ENCODE results near the gene FSTL4.

Gene FSTL4

GRCh38 chr5:133610489-133611356 is 1.6 kb downstream of the FSTL4 start:
- peak; percentile 54 for DNase-seq

- DNase-seq: no peak
Measured at GRCh38 chr5:133607451-133607850, 4.9 kb downstream of the FSTL4 start.

GRCh38 chr5:133606835-133607234 is 5.5 kb downstream of the FSTL4 start:
- no peak for DNase-seq

- no peak for DNase-seq
Measured at GRCh38 chr5:133605323-133605722, 7.0 kb downstream of the FSTL4 start.

- DNase-seq: no peak
Measured at GRCh38 chr5:133603711-133604110, 8.6 kb downstream of the FSTL4 start.

GRCh38 chr5:133602835-133603380 is 9.4 kb downstream of the FSTL4 start:
- DNase-seq: no peak

- no peak for DNase-seq
Measured at GRCh38 chr5:133599600-133599999, 12.7 kb downstream of the FSTL4 start.

- no peak for DNase-seq
Measured at GRCh38 chr5:133599044-133599443, 13.3 kb downstream of the FSTL4 start.

GRCh38 chr5:133596049-133596448 is 16.3 kb downstream of the FSTL4 start:
- DNase-seq: no peak

- DNase-seq: no peak
Measured at GRCh38 chr5:133595465-133595864, 16.9 kb downstream of the FSTL4 start.

GRCh38 chr5:133589286-133589685 is 23.1 kb downstream of the FSTL4 start:
- no peak for DNase-seq

GRCh38 chr5:133582971-133583370 is 29.4 kb downstream of the FSTL4 start:
- no peak for DNase-seq

GRCh38 chr5:133581918-133582317 is 30.4 kb downstream of the FSTL4 start:
- no peak for DNase-seq

GRCh38 chr5:133581348-133581747 is 31.0 kb downstream of the FSTL4 start:
- no peak for DNase-seq

GRCh38 chr5:133580618-133581017 is 31.7 kb downstream of the FSTL4 start:
- no peak for DNase-seq

- DNase-seq: no peak
Measured at GRCh38 chr5:133579766-133580165, 32.6 kb downstream of the FSTL4 start.

GRCh38 chr5:133569347-133569746 is 43.0 kb downstream of the FSTL4 start:
- DNase-seq: no peak

GRCh38 chr5:133565993-133566392 is 46.3 kb downstream of the FSTL4 start:
- DNase-seq: peak; percentile 26

- no peak for DNase-seq
Measured at GRCh38 chr5:133564921-133565565, 47.3 kb downstream of the FSTL4 start.

- DNase-seq: no peak
Measured at GRCh38 chr5:133562554-133562953, 49.8 kb downstream of the FSTL4 start.

GRCh38 chr5:133559960-133560359 is 52.4 kb downstream of the FSTL4 start:
- DNase-seq: no peak

- DNase-seq: no peak
Measured at GRCh38 chr5:133556551-133556950, 55.8 kb downstream of the FSTL4 start.

- DNase-seq: no peak
Measured at GRCh38 chr5:133554279-133554678, 58.1 kb downstream of the FSTL4 start.

- DNase-seq: peak; percentile 76
Measured at GRCh38 chr5:133552925-133553525, 59.3 kb downstream of the FSTL4 start.
